CD14-positive monocyte (primary cell): ENCODE results near the gene SYNGAP1. TPM values are rescaled to one million over a fixed set of nuclear protein-coding genes. Genes with fewer than 3 reads are reported as not detected.

Experiments
- DNase-seq, 3 donors: peaks; one replicate each; pipeline ENCODE4 v3.0.0-alpha.2; 2011 to 2022
- H2AFZ ChIP-seq: 2 replicates; pipeline ENCODE4 v1.6.0; 2012; ENCODE audit warnings: mild to moderate bottlenecking, low read depth, low read length, inconsistent platforms; ENCODE audit not compliant: insufficient read depth, poor library complexity, severe bottlenecking
- H3K27ac ChIP-seq, 2 donors: 1 replicate in 1 of 2; 2 replicates in 1 of 2; pipeline ENCODE4 v1.5.1; 2012 to 2013; ENCODE audit warnings: low read length in 2 of 2, control low read depth in 1 of 2, inconsistent platforms in 1 of 2, low read depth in 1 of 2, mild to moderate bottlenecking in 1 of 2
- H3K27me3 ChIP-seq, 2 donors: one replicate each; pipeline versions ENCODE4 v1.6.0 to v1.6.1; 2011 to 2013; ENCODE audit warnings: low read length in 2 of 2; ENCODE audit not compliant: control insufficient read depth in 2 of 2, insufficient read depth in 2 of 2
- H3K36me3 ChIP-seq, 2 donors: replicated peaks in 1 of 2; 1 replicate in 1 of 2; 2 replicates in 1 of 2; pipeline versions ENCODE4 v1.5.1 to v1.6.1; 2012 to 2013; ENCODE audit warnings: low read length in 2 of 2, control low read depth in 1 of 2, inconsistent platforms in 1 of 2, mild to moderate bottlenecking in 1 of 2; ENCODE audit not compliant: insufficient read depth in 2 of 2, control insufficient read depth in 1 of 2
- H3K4me1 ChIP-seq, 2 donors: 1 replicate in 1 of 2; 2 replicates in 1 of 2; pipeline versions ENCODE4 v1.5.1 to v1.6.1; 2012 to 2013; ENCODE audit warnings: low read length in 2 of 2, control low read depth in 1 of 2, inconsistent platforms in 1 of 2, mild to moderate bottlenecking in 1 of 2, moderate library complexity in 1 of 2; ENCODE audit not compliant: insufficient read depth in 2 of 2, control insufficient read depth in 1 of 2
- H3K4me2 ChIP-seq: replicated peaks from 2 replicates; pipeline ENCODE3; 2012; ENCODE audit warnings: low read length, moderate library complexity, mild to moderate bottlenecking; ENCODE audit not compliant: poor library complexity, severe bottlenecking; ENCODE audit errors: extremely low read depth
- H3K4me3 ChIP-seq, 3 experiments: fragments of 200-600 bp in 1 of 3; sonication (generic) in 1 of 3; replicated peaks in 1 of 3; 1 replicate in 2 of 3; 2 replicates in 1 of 3; pipeline ENCODE4 v1.5.1; 2011 to 2013; ENCODE audit warnings: low read length in 3 of 3, mild to moderate bottlenecking in 3 of 3, control low read depth in 2 of 3, low read depth in 2 of 3, inconsistent platforms in 1 of 3, moderate library complexity in 1 of 3
- H3K79me2 ChIP-seq: 2 replicates; pipeline ENCODE4 v1.6.0; 2012; ENCODE audit warnings: mild to moderate bottlenecking, control low read depth, inconsistent platforms, low read length, moderate library complexity; ENCODE audit not compliant: insufficient read depth
- H3K9ac ChIP-seq: 2 replicates; pipeline ENCODE4 v1.6.0; 2017; ENCODE audit warnings: low read length, mild to moderate bottlenecking; ENCODE audit not compliant: insufficient read depth, poor library complexity, severe bottlenecking
- H3K9me3 ChIP-seq, 2 donors: replicated peaks in 1 of 2; 1 replicate in 1 of 2; 2 replicates in 1 of 2; pipeline versions ENCODE4 v1.5.1 to v1.6.1; 2012 to 2013; ENCODE audit warnings: low read length in 2 of 2, control low read depth in 1 of 2; ENCODE audit not compliant: control insufficient read depth in 1 of 2, insufficient read depth in 1 of 2
- H4K20me1 ChIP-seq: 2 replicates; pipeline ENCODE4 v1.6.0; 2012; ENCODE audit warnings: mild to moderate bottlenecking, low read length, control low read depth, moderate library complexity; ENCODE audit not compliant: insufficient read depth
- H3K27ac Mint-ChIP-seq, 7 donors: one replicate each; pipeline ENCODE4 v1.8.0; 2020; ENCODE audit warnings: mild to moderate bottlenecking in 7 of 7, mixed read lengths in 7 of 7, moderate library complexity in 6 of 7, inconsistent platforms in 2 of 7
- H3K27me3 Mint-ChIP-seq, 3 donors: one replicate each; pipeline ENCODE4 v1.8.0; 2021 to 2022; ENCODE audit warnings: low read depth in 3 of 3, mild to moderate bottlenecking in 3 of 3, mixed read lengths in 3 of 3, moderate library complexity in 3 of 3, inconsistent platforms in 1 of 3
- H3K36me3 Mint-ChIP-seq, 2 donors: one replicate each; pipeline ENCODE4 v1.8.0; 2020; ENCODE audit warnings: mixed read lengths in 2 of 2, inconsistent platforms in 1 of 2, mild to moderate bottlenecking in 1 of 2
- H3K4me1 Mint-ChIP-seq: one replicate; pipeline ENCODE4 v1.8.0; 2020; ENCODE audit warnings: mild to moderate bottlenecking, mixed read lengths
- H3K4me3 Mint-ChIP-seq, 2 donors: one replicate each; pipeline ENCODE4 v1.8.0; 2020; ENCODE audit warnings: mild to moderate bottlenecking in 2 of 2, mixed read lengths in 2 of 2, moderate library complexity in 1 of 2
- H3K9me3 Mint-ChIP-seq, 7 donors: one replicate each; pipeline ENCODE4 v1.8.0; 2020 to 2022; ENCODE audit warnings: mixed read lengths in 7 of 7, mild to moderate bottlenecking in 6 of 7, moderate library complexity in 6 of 7, inconsistent platforms in 2 of 7
- WGBS: methylation state at CpG from one replicate; pipeline ENCODE4 v1.1.5; 2013; ENCODE audit warnings: missing lambda C conversion rate; ENCODE audit not compliant: insufficient coverage; 5-methylcytosine and 5-hydroxymethylcytosine counted together
- intact Hi-C, 2 donors: fragments of 100-400 bp; cut with micrococcal nuclease; formaldehyde crosslinking; loops; one replicate each; pipeline versions ENCODE4 v1.15.0 to v1.15.1; 2023
- polyA plus RNA-seq, 3 donors: library from polyadenylated mRNA; depleted of rRNA in 1 of 3; unstranded in 2 of 3; stranded (reverse) in 1 of 3; fragments of 300-500 nt in 2 of 3; fragments of >200 nt in 1 of 3; fragmentation: Illumina TruSeq in 2 of 3; gene quantifications; 1 replicate in 2 of 3; 2 replicates in 1 of 3; pipeline ENCODE4 v1.2.3, GENCODE V29; 2012 to 2021
- TF ChIP-seq, protein P1 (sequence below): fragments of 200-600 bp; IDR thresholded peaks from one replicate; pipeline ENCODE4 v1.8.0; 2022; ENCODE audit warnings: antibody characterized with exemption, mild to moderate bottlenecking

The SYNGAP1 gene
- polyA plus RNA-seq, 3 donors = 4.0 TPM; not detected in 2

- H3K27me3 Mint-ChIP-seq = peaks cover 2 to 20% (median 16%) of the 10 kb centered on the region in 3 donors
- peak within 1 kb of the TSS; percentile 95 to 98 (median 96) for H3K27ac Mint-ChIP-seq
- Histone ChIP-seq H4K20me1 (peaks cover 4% of the 10 kb centered on the region), H3K9me3 (no peaks in the 10 kb centered on the region), H3K79me2 (peaks cover 24% of the 10 kb centered on the region), H3K4me2 (peak within 1 kb of the TSS; percentile 84), H2AFZ (peak within 1 kb of the TSS; percentile 87), H3K27me3 (no peaks in the 10 kb centered on the region), H3K4me1 (peaks cover 29 to 51% of the 10 kb centered on the region in 2 donors), H3K9ac (peak within 1 kb of the TSS; percentile 72), H3K27ac (peak within 1 kb of the TSS; percentile 60 to 97), H3K4me3 (peak within 1 kb of the TSS; percentile 51 to 84 (median 71)), H3K36me3 (peaks cover 3 to 30% of the 10 kb centered on the region in 2 donors)
- H3K9me3 Mint-ChIP-seq = peaks cover 0 to 2% (median 0%) of the 10 kb centered on the region in 7 donors
- peaks cover 44% of the 10 kb centered on the region for H3K4me1 Mint-ChIP-seq
- TF ChIP-seq, protein P1, sequence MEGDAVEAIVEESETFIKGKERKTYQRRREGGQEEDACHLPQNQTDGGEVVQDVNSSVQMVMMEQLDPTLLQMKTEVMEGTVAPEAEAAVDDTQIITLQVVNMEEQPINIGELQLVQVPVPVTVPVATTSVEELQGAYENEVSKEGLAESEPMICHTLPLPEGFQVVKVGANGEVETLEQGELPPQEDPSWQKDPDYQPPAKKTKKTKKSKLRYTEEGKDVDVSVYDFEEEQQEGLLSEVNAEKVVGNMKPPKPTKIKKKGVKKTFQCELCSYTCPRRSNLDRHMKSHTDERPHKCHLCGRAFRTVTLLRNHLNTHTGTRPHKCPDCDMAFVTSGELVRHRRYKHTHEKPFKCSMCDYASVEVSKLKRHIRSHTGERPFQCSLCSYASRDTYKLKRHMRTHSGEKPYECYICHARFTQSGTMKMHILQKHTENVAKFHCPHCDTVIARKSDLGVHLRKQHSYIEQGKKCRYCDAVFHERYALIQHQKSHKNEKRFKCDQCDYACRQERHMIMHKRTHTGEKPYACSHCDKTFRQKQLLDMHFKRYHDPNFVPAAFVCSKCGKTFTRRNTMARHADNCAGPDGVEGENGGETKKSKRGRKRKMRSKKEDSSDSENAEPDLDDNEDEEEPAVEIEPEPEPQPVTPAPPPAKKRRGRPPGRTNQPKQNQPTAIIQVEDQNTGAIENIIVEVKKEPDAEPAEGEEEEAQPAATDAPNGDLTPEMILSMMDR = peak; percentile 33
- peak; percentile 99 to 100 (median 100) for DNase-seq
- WGBS = under 1% methylated on average over 41 of the region's 51 CpGs
- H3K4me3 Mint-ChIP-seq = peak within 1 kb of the TSS; percentile 86 to 93
- intact Hi-C loops = loop anchor here in 1 of 2 donors (5.0 to 10.0 kb wide), 3 partner anchors 34 to 213 kb away; partner anchors contain the start of genes HSD17B8, RING1, RXRB and SLC39A7
- H3K36me3 Mint-ChIP-seq = peaks cover 32 to 37% of the 10 kb centered on the region in 2 donors
These were observed 1.8 kb upstream of the SYNGAP1 start, which contains the start of gene CUTA for GRCh38 chr6:33417903-33418689. Gene CUTA, minus strand, starts transcription at chr6:33418107. Its CDS starts 107 bp downstream, at chr6:33418000.

- Mint-ChIP-seq H3K4me3 (peak overlapping the region; percentile 86 to 87), H3K9me3 (peaks cover 0 to 2% (median 0%) of the 10 kb centered on the region in 7 donors), H3K4me1 (peaks cover 42% of the 10 kb centered on the region), H3K36me3 (peaks cover 27 to 30% of the 10 kb centered on the region in 2 donors), H3K27ac (peak overlapping the region; percentile 95 to 98 (median 96)), H3K27me3 (peaks cover 3 to 21% (median 16%) of the 10 kb centered on the region in 3 donors)
- Histone ChIP-seq H3K36me3 (peaks cover 1 to 23% of the 10 kb centered on the region in 2 donors), H3K27ac (peak overlapping the region; percentile 60 to 97), H2AFZ (peak overlapping the region; percentile 66), H3K27me3 (no peaks in the 10 kb centered on the region), H3K9ac (peak overlapping the region; percentile 72), H3K4me1 (peaks cover 29 to 51% of the 10 kb centered on the region in 2 donors), H3K4me2 (peak overlapping the region; percentile 71), H3K4me3 (peak overlapping the region; percentile 22 to 69 (median 31)), H3K79me2 (peaks cover 24% of the 10 kb centered on the region), H3K9me3 (no peaks in the 10 kb centered on the region), H4K20me1 (peaks cover 4% of the 10 kb centered on the region)
- TF ChIP-seq, protein P1 = no peak
- intact Hi-C loops = loop anchor here in 1 of 2 donors (5.0 to 10.0 kb wide), 3 partner anchors 34 to 214 kb away; partner anchors contain the start of genes HSD17B8, RING1, RXRB and SLC39A7
- DNase-seq = peak in 1 of 3 donors; percentile 72
- 51% methylated on average over 5 of the region's 8 CpGs for WGBS
These were observed 1.1 kb upstream of the SYNGAP1 start for GRCh38 chr6:33418690-33419291.
